Erythroblast (primary cell): ENCODE results near the gene KIF17.

Experiments used
- DNase-seq, 2 experiments: peaks; one replicate each; lab custom pipeline; 2025; lab: John Stamatoyannopoulos, UW
- GATA1 ChIP-seq: IDR thresholded peaks from 2 replicates; pipeline ENCODE4 v1.6.1; 2011; ENCODE audit warnings: low read depth, mild to moderate bottlenecking, control low read depth, low read length, moderate library complexity
- POLR2A ChIP-seq: IDR thresholded peaks from 2 replicates; pipeline ENCODE4 v1.6.1; 2011; ENCODE audit warnings: mild to moderate bottlenecking, low read length

Gene KIF17

DNA sequence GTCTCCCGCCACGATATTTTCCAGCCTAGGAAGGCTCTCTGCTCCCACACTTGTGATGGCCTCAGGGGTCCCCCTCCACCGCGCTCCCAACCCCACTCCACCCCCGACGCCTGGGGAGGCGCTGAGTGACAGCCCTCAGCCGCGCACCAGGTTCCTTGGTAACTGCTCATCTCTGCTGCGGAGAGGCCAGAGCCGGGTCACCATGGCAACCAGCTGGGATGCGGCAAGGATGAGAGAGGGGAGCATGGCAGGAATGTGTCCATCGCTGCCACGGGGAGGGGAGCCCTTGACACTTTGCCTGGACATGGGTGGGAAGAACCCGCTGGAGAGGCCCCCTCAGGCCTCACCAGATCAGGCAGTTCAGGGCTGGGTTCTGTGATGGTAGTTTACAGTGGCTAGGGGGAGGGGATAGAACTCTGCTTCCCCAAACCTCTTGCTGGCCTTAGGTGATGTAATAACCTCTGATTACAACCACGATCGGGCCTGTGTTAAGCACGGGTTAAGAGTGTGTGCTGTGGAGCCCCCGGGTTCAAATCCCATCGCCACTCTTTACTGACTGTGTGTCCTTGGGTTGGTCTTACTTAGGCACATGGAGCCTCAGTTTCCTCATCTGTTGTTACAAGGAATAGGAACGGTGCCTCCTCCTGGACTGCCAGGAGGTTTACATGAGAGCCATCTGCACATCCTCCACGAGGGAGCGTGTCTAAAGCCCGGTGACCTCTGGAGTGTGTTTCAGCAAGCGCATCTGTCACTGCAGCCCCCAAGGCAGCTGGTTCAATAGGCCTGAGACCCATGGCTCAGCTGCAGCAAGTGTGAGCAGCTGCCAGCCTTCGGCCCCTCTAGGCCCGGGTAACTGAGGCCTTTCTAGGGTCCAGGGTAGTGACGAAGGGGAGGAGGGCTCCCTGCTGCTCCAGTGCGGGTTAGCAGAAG is 6.3 kb downstream of the KIF17 start:
- TF ChIP-seq POLR2A (no peak), GATA1 (no peak)
- DNase-seq = peak in 1 of 2 experiments; percentile 23

DNA sequence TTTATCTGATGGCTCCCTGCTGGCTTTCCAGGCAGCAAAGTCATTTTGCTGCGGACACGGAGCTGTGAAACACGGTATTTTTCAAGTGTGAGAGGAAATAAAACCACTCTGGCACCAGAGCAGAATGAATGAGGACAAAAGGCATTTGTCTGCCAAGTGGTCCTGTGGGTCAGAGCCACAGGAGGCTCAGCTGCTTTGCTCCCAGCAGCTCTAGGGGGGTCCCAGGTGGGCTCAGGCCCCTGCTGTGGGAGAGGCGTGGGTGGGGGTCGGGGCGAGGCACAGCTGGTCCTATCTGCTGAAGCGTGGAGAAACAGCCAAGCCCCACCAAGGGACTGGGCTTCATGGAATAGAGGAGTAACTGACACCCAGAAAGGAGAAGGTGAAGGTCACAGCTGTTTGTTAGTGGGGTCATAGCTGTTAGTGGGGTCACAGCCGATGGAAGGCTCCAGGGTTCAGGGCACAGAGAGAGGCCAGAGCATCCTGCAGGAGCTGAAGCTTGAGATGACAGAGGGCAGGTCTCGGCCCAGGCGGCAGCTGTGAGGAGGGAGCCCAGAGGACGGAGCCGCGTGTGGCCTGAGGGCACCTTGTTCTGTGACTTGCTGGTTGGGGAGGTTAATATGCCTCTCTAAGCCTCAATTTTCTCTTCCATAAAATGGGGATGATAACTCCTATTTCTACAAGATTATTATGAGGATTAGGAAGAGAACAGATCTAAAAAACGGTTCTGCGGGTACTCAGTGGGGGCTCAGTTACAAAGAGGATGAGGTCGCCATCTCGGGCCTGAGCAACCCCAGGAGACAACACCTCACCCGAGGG is 7.1 kb downstream of the KIF17 start:
- TF ChIP-seq POLR2A (no peak), GATA1 (no peak)
- DNase-seq = no peak

GRCh38 chr1:20709868-20710267 is 7.9 kb downstream of the KIF17 start:
- DNase-seq = no peak
- no peak for TF ChIP-seq POLR2A
- TF ChIP-seq GATA1 = no peak

- no peak for DNase-seq
- TF ChIP-seq GATA1 (no peak), POLR2A (no peak)
These were observed 8.9 kb downstream of the KIF17 start for GRCh38 chr1:20708891-20709290.

- TF ChIP-seq GATA1 (no peak), POLR2A (no peak)
- no peak for DNase-seq
These were observed 9.8 kb downstream of the KIF17 start for GRCh38 chr1:20708057-20708456.

DNA sequence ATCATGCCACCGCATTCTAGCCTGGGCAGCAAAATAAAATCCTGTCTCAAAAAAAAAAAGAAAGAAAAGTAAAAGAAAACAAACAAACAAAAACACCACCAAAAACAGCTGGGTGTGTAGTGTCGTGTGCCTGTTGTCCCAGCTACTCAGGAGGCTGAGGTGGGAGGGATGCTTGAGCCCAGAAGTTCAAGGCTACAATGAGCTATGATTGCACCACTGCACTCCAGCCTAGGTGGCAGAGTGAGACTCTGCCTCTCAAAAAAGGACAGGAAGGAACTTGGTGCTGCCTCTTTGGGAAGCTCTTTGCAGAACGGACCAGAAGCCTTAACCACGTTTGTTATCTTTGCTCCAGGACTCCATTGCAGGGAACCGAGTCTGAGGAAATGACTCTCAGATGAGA is 11.0 kb downstream of the KIF17 start:
- no peak for DNase-seq
- TF ChIP-seq GATA1 (no peak), POLR2A (no peak)

GRCh38 chr1:20705203-20705755 is 12.5 kb downstream of the KIF17 start:
- TF ChIP-seq GATA1 = no peak
- TF ChIP-seq POLR2A = no peak
- no peak for DNase-seq

DNA sequence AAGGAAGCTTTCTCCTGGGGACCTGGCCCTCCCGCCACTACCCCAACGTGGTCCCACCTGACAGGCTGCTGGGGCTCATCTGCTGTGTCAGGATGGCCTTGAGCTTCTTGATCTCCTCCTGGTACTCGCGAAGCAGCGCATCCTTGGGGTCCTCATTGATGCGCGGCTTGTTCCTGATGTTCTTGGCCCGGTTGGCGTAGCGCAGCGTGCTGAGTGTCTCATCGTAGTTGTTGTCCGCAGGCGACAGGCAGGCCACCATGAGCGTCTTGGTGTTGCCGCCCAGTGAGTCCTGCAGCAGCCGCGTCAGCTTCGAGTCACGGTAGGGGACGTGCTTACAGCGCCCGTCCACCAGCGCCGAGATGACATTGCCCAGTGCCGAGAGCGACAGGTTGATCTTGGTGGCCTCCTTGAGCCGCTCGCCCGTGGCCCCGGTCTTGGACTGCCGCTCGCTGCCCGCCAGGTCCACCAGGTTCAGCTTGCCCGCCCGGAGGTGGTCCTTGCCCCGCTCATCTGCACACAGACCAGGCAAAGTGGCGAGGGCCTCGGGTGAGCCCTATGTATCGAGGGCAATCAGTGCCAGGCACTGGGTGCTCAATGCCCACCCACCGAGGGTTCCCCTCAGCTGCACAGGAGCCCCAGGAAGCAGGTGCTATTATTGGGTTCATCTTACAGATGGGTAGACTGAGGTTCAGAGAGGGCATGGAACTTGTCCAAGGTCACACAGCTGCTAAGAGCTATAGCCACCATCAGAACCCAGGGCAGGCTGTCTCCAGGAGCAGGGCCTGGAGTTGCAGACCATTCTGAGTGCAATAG is 13.2 kb downstream of the KIF17 start:
- TF ChIP-seq GATA1 (no peak), POLR2A (no peak)
- DNase-seq = no peak

GRCh38 chr1:20703124-20703756 is 14.6 kb downstream of the KIF17 start:
- TF ChIP-seq POLR2A (no peak), GATA1 (no peak)
- no peak for DNase-seq

- DNase-seq = peak in 1 of 2 experiments; percentile 11
These were observed 15.4 kb downstream of the KIF17 start for GRCh38 chr1:20702416-20702815.

GRCh38 chr1:20701847-20702246 is 16.0 kb downstream of the KIF17 start:
- DNase-seq = no peak
- TF ChIP-seq GATA1 (no peak), POLR2A (no peak)

More at GRCh38 chr1:20702416-20702815, 15.4 kb downstream of the KIF17 start:
- TF ChIP-seq POLR2A (no peak), GATA1 (no peak)

DNA sequence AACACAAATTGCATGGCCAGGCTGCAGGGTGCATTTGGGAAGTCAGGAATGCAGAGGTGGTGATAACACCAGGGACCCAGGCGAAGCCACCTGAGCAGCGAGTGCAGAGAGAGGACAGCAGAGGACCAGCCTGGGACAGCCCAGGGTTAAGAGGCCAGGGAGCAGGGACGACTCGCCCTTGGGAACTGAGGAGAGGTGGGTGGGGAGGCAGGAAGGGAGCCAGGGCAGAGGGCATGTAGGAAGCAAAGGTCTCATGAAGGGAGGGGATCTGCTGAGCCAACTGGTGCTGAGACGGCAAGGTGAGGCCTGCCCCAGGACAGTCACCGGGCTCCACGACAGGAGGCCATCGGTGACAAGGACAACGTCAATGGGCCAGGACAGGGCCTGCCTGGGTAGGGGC is 16.4 kb downstream of the KIF17 start:
- no peak for TF ChIP-seq POLR2A
- no peak for TF ChIP-seq GATA1
- no peak for DNase-seq
